Astrocyte (in vitro differentiated cells and primary cell): ENCODE data around the gene LPAR2. TPM values are rescaled to one million over a fixed set of nuclear protein-coding genes. Genes with fewer than 3 reads are reported as not detected.

Experiments used
- DNase-seq: peaks from one replicate; pipeline ENCODE4 v3.0.0-alpha.2; 2010; ENCODE audit warnings: low read depth
- FAIRE-seq: peaks from 2 replicates; lab custom pipeline; 2011; peaks lifted over from hg19 to GRCh38; lab: Jason Lieb, UNC
- H2AFZ ChIP-seq: 2 replicates; pipeline ENCODE4 v1.6.0; 2012; ENCODE audit warnings: low read depth, low read length, inconsistent platforms
- H3K27ac ChIP-seq: 2 replicates; pipeline ENCODE4 v1.5.1; 2011; ENCODE audit warnings: low read depth, low read length, inconsistent platforms
- H3K27me3 ChIP-seq: 2 replicates; pipeline ENCODE4 v1.6.0; 2011; ENCODE audit warnings: low read length, inconsistent platforms; ENCODE audit not compliant: insufficient read depth
- H3K36me3 ChIP-seq: 2 replicates; pipeline ENCODE4 v1.5.1; 2011; ENCODE audit warnings: low read length, inconsistent platforms; ENCODE audit not compliant: insufficient read depth
- H3K4me1 ChIP-seq: 2 replicates; pipeline ENCODE4 v1.5.1; 2011; ENCODE audit warnings: low read length, inconsistent platforms; ENCODE audit not compliant: insufficient read depth
- H3K4me2 ChIP-seq: 2 replicates; pipeline ENCODE4 v1.6.0; 2012; ENCODE audit warnings: low read length, inconsistent platforms
- H3K4me3 ChIP-seq: 2 replicates; pipeline ENCODE4 v1.5.1; 2011; ENCODE audit warnings: low read depth, mild to moderate bottlenecking, low read length, inconsistent platforms; ENCODE audit not compliant: insufficient read depth
- H3K79me2 ChIP-seq: 2 replicates; pipeline ENCODE4 v1.6.0; 2012; ENCODE audit warnings: mild to moderate bottlenecking, low read length, inconsistent platforms; ENCODE audit not compliant: insufficient read depth
- H3K9ac ChIP-seq: 2 replicates; pipeline ENCODE4 v1.6.0; 2012; ENCODE audit warnings: mild to moderate bottlenecking, low read length, inconsistent platforms
- H3K9me3 ChIP-seq: 2 replicates; pipeline ENCODE4 v1.5.1; 2012; ENCODE audit warnings: low read depth, mild to moderate bottlenecking, low read length, inconsistent platforms; ENCODE audit not compliant: insufficient read depth
- H4K20me1 ChIP-seq: 2 replicates; pipeline ENCODE4 v1.6.0; 2012; ENCODE audit warnings: low read length, inconsistent platforms; ENCODE audit not compliant: insufficient read depth
- H3K27ac Mint-ChIP-seq: one replicate; pipeline ENCODE4 v1.8.0; 2021; ENCODE audit warnings: mild to moderate bottlenecking, mixed read lengths; ENCODE audit not compliant: unreplicated experiment
- H3K27me3 Mint-ChIP-seq: one replicate; pipeline ENCODE4 v1.8.0; 2021; ENCODE audit warnings: low read depth, mixed read lengths; ENCODE audit not compliant: unreplicated experiment
- H3K36me3 Mint-ChIP-seq: one replicate; pipeline ENCODE4 v1.8.0; 2021; ENCODE audit warnings: low read depth, mixed read lengths; ENCODE audit not compliant: unreplicated experiment
- H3K4me1 Mint-ChIP-seq: one replicate; pipeline ENCODE4 v1.8.0; 2021; ENCODE audit warnings: low read depth, mixed read lengths; ENCODE audit not compliant: unreplicated experiment
- H3K4me3 Mint-ChIP-seq: one replicate; pipeline ENCODE4 v1.8.0; 2021; ENCODE audit warnings: mild to moderate bottlenecking, moderate library complexity, mixed read lengths; ENCODE audit not compliant: unreplicated experiment
- H3K9me3 Mint-ChIP-seq: one replicate; pipeline ENCODE4 v1.8.0; 2021; ENCODE audit warnings: mild to moderate bottlenecking, mixed read lengths; ENCODE audit not compliant: unreplicated experiment
- EZH2 ChIP-seq: IDR thresholded peaks from 2 replicates; pipeline ENCODE4 v1.6.1; 2012; ENCODE audit warnings: mild to moderate bottlenecking, low read length, inconsistent platforms; ENCODE audit not compliant: insufficient read depth
- total RNA-seq: library from RNA; stranded (reverse); gene quantifications from 2 replicates; pipeline ENCODE4 v1.2.1, GENCODE V29; 2021
- TF ChIP-seq, protein P1 (sequence below): IDR thresholded peaks from 2 replicates; pipeline ENCODE4 v1.5.1; 2011; ENCODE audit warnings: low read depth, mild to moderate bottlenecking, inconsistent platforms, low read length, moderate library complexity; ENCODE audit not compliant: insufficient read depth

Gene LPAR2
- total RNA-seq, 1 donor from 2014 or later, result 20.1 TPM

DNA sequence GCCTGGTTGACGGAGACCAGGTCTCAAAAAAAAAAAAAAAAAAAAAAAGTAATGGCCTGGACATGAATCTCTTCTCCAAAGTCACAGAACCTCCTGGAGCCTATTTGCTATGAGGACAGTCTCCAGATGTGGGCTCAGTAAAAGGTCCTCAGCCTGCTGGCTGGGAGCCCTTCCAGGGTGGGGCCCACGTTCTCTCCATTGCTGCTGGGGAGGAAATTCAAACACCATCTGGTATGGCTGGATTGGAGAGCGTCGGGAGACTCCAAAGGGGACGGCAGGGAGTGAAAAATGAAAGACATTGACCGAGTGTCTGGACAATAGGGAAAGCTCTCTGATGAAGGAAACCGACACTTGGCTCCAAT is 8.2 kb downstream of the LPAR2 start:
- H3K27ac ChIP-seq, result no peak overlapping the region
- no peaks in the 10 kb centered on the region for H3K9me3 ChIP-seq
- Mint-ChIP-seq H3K27me3 (peaks cover 5% of the 10 kb centered on the region), H3K36me3 (peaks cover 16% of the 10 kb centered on the region), H3K4me3 (no peak overlapping the region), H3K9me3 (no peaks in the 10 kb centered on the region), H3K4me1 (peaks cover 2% of the 10 kb centered on the region), H3K27ac (no peak overlapping the region)
- no peak overlapping the region for H3K4me2 ChIP-seq
- DNase-seq (no peak), FAIRE-seq (no peak)
- no peaks in the 10 kb centered on the region for H3K79me2 ChIP-seq
- peaks cover 5% of the 10 kb centered on the region for H3K4me1 ChIP-seq
- no peak overlapping the region for H2AFZ ChIP-seq
- no peak overlapping the region for H3K4me3 ChIP-seq
- peaks cover 4% of the 10 kb centered on the region for H3K27me3 ChIP-seq
- no peak for TF ChIP-seq EZH2
- TF ChIP-seq, protein P1, sequence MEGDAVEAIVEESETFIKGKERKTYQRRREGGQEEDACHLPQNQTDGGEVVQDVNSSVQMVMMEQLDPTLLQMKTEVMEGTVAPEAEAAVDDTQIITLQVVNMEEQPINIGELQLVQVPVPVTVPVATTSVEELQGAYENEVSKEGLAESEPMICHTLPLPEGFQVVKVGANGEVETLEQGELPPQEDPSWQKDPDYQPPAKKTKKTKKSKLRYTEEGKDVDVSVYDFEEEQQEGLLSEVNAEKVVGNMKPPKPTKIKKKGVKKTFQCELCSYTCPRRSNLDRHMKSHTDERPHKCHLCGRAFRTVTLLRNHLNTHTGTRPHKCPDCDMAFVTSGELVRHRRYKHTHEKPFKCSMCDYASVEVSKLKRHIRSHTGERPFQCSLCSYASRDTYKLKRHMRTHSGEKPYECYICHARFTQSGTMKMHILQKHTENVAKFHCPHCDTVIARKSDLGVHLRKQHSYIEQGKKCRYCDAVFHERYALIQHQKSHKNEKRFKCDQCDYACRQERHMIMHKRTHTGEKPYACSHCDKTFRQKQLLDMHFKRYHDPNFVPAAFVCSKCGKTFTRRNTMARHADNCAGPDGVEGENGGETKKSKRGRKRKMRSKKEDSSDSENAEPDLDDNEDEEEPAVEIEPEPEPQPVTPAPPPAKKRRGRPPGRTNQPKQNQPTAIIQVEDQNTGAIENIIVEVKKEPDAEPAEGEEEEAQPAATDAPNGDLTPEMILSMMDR, result no peak
- H3K36me3 ChIP-seq, result no peaks in the 10 kb centered on the region
- H3K9ac ChIP-seq, result no peak overlapping the region
- H4K20me1 ChIP-seq, result no peaks in the 10 kb centered on the region

- no peak for FAIRE-seq
- no peak overlapping the region for H3K4me3 Mint-ChIP-seq
Measured at GRCh38 chr19:19619181-19619848, 8.7 kb downstream of the LPAR2 start.

More at GRCh38 chr19:19619181-19619848, 8.7 kb downstream of the LPAR2 start:
- DNase-seq, result no peak
- no peaks in the 10 kb centered on the region for H3K36me3 ChIP-seq
- H3K9me3 Mint-ChIP-seq, result no peaks in the 10 kb centered on the region
- H3K27me3 Mint-ChIP-seq, result peaks cover 5% of the 10 kb centered on the region
- peaks cover 4% of the 10 kb centered on the region for H3K27me3 ChIP-seq
- peaks cover 2% of the 10 kb centered on the region for H3K4me1 Mint-ChIP-seq
- peak overlapping the region; percentile 18 for H3K9ac ChIP-seq
- no peak overlapping the region for H3K27ac Mint-ChIP-seq
- H3K27ac ChIP-seq, result no peak overlapping the region
- H3K79me2 ChIP-seq, result no peaks in the 10 kb centered on the region
- peaks cover 5% of the 10 kb centered on the region for H3K4me1 ChIP-seq
- peaks cover 16% of the 10 kb centered on the region for H3K36me3 Mint-ChIP-seq
- TF ChIP-seq, protein P1, result no peak
- H4K20me1 ChIP-seq, result no peaks in the 10 kb centered on the region
- H3K4me2 ChIP-seq, result peak overlapping the region; percentile 83
- peak overlapping the region; percentile 86 for H2AFZ ChIP-seq
- no peaks in the 10 kb centered on the region for H3K9me3 ChIP-seq
- no peak overlapping the region for H3K4me3 ChIP-seq
